Measurements from ENCODE around the gene PATJ. TPM values are rescaled to one million over a fixed set of nuclear protein-coding genes. Genes with fewer than 3 reads are reported as not detected.
A peak's percentile ranks its signal among the peaks of the same experiment; 100 is the strongest.

The PATJ gene
- total RNA-seq, 1 experiment from 2014 or later = 57.9 TPM

DNA sequence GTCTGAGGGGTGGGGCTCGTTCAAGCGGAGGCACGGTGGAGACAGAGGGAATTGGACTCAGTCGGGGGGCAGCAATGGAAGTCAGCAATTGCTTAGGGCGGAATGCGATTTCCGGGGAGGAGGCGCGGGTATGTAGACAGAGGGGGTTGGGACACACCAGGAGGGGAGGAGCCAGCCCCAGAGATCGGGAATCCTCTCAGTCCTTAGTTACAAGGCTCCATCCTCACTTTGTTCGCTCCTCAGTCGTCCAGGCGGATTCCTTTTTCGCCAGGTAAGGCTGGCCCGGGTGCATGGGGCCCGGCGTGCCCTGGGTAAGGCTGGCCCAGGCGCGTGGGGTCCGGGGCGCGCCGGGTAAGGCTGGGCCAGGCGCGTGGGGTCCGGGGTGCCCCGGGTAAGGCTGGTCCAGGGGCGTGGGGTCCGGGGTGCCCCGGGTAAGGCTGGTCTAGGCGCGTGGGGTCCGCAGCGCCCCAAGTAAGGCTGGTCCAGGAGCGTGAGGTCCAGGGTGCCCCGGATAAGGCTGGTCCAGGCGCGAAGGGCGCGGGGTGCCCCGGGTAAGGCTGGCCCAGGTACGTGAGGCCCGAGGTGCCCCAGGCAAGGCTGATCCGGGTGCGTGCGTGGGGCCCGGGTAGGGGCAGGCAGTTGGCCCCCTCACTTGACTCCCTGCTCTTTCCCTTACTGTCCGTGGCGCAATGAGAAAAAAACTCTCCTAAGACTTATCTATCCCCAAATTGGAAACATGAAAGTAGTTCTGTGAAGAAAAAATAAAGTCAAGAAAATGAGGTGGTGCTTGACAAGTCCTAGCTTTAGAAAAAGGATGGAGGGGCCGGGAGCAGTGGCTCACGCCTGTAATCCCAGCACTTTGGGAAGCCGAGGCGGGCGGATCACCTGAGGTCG, 452.6 kb downstream of the PATJ start, which contains the start of gene L1TD1 (continued):
- peak; percentile 34; the same call in 1 of the 2 replicates for TF ChIP-seq ESRRA (CRISPR knock-in tag; IDR thresholded peaks at IDR 0.05; ENCODE audit: borderline replicate concordance)
- TF ChIP-seq, protein P1, sequence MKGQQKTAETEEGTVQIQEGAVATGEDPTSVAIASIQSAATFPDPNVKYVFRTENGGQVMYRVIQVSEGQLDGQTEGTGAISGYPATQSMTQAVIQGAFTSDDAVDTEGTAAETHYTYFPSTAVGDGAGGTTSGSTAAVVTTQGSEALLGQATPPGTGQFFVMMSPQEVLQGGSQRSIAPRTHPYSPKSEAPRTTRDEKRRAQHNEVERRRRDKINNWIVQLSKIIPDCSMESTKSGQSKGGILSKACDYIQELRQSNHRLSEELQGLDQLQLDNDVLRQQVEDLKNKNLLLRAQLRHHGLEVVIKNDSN (CRISPR knock-in tag; IDR thresholded peaks at IDR 0.05) = 0 out of 2 replicates have a peak, but pooled peaks have one; percentile 6
- TF ChIP-seq, protein P2, sequence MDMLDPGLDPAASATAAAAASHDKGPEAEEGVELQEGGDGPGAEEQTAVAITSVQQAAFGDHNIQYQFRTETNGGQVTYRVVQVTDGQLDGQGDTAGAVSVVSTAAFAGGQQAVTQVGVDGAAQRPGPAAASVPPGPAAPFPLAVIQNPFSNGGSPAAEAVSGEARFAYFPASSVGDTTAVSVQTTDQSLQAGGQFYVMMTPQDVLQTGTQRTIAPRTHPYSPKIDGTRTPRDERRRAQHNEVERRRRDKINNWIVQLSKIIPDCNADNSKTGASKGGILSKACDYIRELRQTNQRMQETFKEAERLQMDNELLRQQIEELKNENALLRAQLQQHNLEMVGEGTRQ (CRISPR knock-in tag; IDR thresholded peaks at IDR 0.05) = no peak
- TF ChIP-seq, protein P3, sequence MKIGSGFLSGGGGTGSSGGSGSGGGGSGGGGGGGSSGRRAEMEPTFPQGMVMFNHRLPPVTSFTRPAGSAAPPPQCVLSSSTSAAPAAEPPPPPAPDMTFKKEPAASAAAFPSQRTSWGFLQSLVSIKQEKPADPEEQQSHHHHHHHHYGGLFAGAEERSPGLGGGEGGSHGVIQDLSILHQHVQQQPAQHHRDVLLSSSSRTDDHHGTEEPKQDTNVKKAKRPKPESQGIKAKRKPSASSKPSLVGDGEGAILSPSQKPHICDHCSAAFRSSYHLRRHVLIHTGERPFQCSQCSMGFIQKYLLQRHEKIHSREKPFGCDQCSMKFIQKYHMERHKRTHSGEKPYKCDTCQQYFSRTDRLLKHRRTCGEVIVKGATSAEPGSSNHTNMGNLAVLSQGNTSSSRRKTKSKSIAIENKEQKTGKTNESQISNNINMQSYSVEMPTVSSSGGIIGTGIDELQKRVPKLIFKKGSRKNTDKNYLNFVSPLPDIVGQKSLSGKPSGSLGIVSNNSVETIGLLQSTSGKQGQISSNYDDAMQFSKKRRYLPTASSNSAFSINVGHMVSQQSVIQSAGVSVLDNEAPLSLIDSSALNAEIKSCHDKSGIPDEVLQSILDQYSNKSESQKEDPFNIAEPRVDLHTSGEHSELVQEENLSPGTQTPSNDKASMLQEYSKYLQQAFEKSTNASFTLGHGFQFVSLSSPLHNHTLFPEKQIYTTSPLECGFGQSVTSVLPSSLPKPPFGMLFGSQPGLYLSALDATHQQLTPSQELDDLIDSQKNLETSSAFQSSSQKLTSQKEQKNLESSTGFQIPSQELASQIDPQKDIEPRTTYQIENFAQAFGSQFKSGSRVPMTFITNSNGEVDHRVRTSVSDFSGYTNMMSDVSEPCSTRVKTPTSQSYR (CRISPR knock-in tag; IDR thresholded peaks at IDR 0.05) = peak; percentile 86; the same call in 1 of the 2 replicates
- peak; percentile 69; the same call in 1 of the 2 replicates for TF ChIP-seq NFE2L1 (CRISPR knock-in tag; IDR thresholded peaks at IDR 0.05)
- TF ChIP-seq ZNF396 (CRISPR knock-in tag; IDR thresholded peaks at IDR 0.05; ENCODE audit: borderline replicate concordance) = no peak
- TF ChIP-seq FOXK1 (CRISPR knock-in tag; IDR thresholded peaks at IDR 0.05) = peak; percentile 26
- TF ChIP-seq, protein P4, sequence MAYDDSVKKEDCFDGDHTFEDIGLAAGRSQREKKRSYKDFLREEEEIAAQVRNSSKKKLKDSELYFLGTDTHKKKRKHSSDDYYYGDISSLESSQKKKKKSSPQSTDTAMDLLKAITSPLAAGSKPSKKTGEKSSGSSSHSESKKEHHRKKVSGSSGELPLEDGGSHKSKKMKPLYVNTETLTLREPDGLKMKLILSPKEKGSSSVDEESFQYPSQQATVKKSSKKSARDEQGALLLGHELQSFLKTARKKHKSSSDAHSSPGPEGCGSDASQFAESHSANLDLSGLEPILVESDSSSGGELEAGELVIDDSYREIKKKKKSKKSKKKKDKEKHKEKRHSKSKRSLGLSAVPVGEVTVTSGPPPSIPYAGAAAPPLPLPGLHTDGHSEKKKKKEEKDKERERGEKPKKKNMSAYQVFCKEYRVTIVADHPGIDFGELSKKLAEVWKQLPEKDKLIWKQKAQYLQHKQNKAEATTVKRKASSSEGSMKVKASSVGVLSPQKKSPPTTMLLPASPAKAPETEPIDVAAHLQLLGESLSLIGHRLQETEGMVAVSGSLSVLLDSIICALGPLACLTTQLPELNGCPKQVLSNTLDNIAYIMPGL (CRISPR knock-in tag; IDR thresholded peaks at IDR 0.05) = peak; percentile 69
- TF ChIP-seq, protein P5, sequence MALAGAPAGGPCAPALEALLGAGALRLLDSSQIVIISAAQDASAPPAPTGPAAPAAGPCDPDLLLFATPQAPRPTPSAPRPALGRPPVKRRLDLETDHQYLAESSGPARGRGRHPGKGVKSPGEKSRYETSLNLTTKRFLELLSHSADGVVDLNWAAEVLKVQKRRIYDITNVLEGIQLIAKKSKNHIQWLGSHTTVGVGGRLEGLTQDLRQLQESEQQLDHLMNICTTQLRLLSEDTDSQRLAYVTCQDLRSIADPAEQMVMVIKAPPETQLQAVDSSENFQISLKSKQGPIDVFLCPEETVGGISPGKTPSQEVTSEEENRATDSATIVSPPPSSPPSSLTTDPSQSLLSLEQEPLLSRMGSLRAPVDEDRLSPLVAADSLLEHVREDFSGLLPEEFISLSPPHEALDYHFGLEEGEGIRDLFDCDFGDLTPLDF (CRISPR knock-in tag; IDR thresholded peaks at IDR 0.05) = no peak
- no peak; the same call in 1 of the 2 replicates for TF ChIP-seq SP1 (CRISPR knock-in tag; conservative IDR thresholded peaks at IDR 0.05)
- TF ChIP-seq EMX1 (CRISPR knock-in tag; IDR thresholded peaks at IDR 0.05) = 0 out of 2 replicates have a peak, but pooled peaks have one; percentile 41
- 0 out of 2 replicates have a peak, but pooled peaks have one; percentile 76 for TF ChIP-seq NFATC4 (CRISPR knock-in tag; IDR thresholded peaks at IDR 0.05)
- TF ChIP-seq, protein P6, sequence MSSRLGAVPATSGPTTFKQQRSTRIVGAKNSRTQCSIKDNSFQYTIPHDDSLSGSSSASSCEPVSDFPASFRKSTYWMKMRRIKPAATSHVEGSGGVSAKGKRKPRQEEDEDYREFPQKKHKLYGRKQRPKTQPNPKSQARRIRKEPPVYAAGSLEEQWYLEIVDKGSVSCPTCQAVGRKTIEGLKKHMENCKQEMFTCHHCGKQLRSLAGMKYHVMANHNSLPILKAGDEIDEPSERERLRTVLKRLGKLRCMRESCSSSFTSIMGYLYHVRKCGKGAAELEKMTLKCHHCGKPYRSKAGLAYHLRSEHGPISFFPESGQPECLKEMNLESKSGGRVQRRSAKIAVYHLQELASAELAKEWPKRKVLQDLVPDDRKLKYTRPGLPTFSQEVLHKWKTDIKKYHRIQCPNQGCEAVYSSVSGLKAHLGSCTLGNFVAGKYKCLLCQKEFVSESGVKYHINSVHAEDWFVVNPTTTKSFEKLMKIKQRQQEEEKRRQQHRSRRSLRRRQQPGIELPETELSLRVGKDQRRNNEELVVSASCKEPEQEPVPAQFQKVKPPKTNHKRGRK (CRISPR knock-in tag; IDR thresholded peaks at IDR 0.05; ENCODE audit: borderline replicate concordance) = 0 out of 2 replicates have a peak, but pooled peaks have one; percentile 46
- peak; percentile 91; the same call in 1 of the 2 replicates for TF ChIP-seq KAT7 (CRISPR knock-in tag; IDR thresholded peaks at IDR 0.05; ENCODE audit: borderline replicate concordance)
- TF ChIP-seq, protein P7, sequence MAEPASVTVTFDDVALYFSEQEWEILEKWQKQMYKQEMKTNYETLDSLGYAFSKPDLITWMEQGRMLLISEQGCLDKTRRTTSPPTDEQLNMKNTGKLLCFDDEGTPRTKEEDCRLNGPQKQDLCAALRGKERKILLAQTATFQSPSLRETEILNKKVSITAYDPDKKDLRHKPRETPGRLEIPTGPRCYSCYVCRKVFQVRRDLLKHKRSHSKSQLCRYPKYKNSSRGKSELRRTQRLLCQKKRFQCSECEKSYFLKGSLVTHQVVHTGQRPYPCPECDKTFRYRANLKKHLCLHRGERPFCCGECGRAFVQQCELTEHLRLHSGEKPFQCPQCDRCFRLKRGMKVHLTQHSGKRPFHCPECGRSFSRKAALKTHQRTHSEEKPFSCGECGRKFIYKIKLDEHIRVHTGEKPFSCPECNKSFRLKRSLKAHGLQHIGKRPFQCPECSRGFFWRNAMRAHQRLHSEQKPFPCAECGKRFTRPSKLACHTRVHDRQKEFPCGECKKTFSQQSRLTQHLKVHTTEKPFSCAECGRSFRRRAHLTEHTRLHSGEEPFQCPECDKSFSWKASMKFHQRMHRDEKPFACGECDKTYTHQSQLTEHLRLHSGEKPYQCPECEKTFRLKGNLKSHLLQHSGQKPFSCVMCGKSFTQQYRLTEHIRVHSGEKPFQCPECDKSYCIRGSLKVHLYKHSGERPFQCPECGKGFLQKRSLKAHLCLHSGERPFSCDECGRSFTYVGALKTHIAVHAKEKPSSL (CRISPR knock-in tag; conservative IDR thresholded peaks at IDR 0.05) = no peak
- no peak; the same call in 1 of the 2 replicates for TF ChIP-seq ZBTB21 (CRISPR knock-in tag; IDR thresholded peaks at IDR 0.05; ENCODE audit: borderline replicate concordance)
- TF ChIP-seq, protein P8, sequence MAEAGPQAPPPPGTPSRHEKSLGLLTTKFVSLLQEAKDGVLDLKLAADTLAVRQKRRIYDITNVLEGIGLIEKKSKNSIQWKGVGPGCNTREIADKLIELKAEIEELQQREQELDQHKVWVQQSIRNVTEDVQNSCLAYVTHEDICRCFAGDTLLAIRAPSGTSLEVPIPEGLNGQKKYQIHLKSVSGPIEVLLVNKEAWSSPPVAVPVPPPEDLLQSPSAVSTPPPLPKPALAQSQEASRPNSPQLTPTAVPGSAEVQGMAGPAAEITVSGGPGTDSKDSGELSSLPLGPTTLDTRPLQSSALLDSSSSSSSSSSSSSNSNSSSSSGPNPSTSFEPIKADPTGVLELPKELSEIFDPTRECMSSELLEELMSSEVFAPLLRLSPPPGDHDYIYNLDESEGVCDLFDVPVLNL (CRISPR knock-in tag; IDR thresholded peaks at IDR 0.05; ENCODE audit: borderline replicate concordance, low read depth) = 0 out of 2 replicates have a peak, but pooled peaks have one; percentile 55
- no peak for TF ChIP-seq PRRX2 (CRISPR knock-in tag; IDR thresholded peaks at IDR 0.05)
- TF ChIP-seq HMGA2 (CRISPR knock-in tag; IDR thresholded peaks at IDR 0.05) = no peak
- 0 out of 2 replicates have a peak, but pooled peaks have one; percentile 82 for TF ChIP-seq ATF1 (CRISPR knock-in tag; IDR thresholded peaks at IDR 0.05)
- TF ChIP-seq JUN (CRISPR knock-in tag; IDR thresholded peaks at IDR 0.05) = peak; percentile 88

Data from WTC11 (cell line).